ENCODE data around the gene CNPY4.

The CNPY4 gene

GRCh38 chr7:100163006-100163531 lies 43.6 kb downstream of the CNPY4 start:
- Histone ChIP-seq H3K9ac (ENCODE audit: low read depth, low read length, poor library complexity, severe bottlenecking) (no peak overlapping the region), H3K4me2 (ENCODE audit: low read depth, low read length, poor library complexity, severe bottlenecking) (no peak overlapping the region), H2AFZ (ENCODE audit: low read length) (no peak overlapping the region)

GRCh38 chr7:100163871-100164270 lies 44.4 kb downstream of the CNPY4 start:
- Histone ChIP-seq H3K9ac (ENCODE audit: low read depth, low read length, poor library complexity, severe bottlenecking) (no peak overlapping the region), H3K27me3 (ENCODE audit: insufficient read depth, low read length, poor library complexity, severe bottlenecking) (no peaks in the 10 kb centered on the region), H2AFZ (ENCODE audit: low read length) (no peak overlapping the region), H3K4me2 (ENCODE audit: low read depth, low read length, poor library complexity, severe bottlenecking) (no peak overlapping the region), H3K36me3 (ENCODE audit: insufficient read depth, low read length) (no peaks in the 10 kb centered on the region), H3K79me2 (ENCODE audit: insufficient read depth, low read length) (peaks cover 4% of the 10 kb centered on the region), H3K9me2 (replicated peaks; ENCODE audit: low read depth, low read length) (no peaks in the 10 kb centered on the region), H3K4me1 (ENCODE audit: insufficient read depth, low read length, poor library complexity, severe bottlenecking) (peaks cover 9% of the 10 kb centered on the region), H4K20me1 (ENCODE audit: insufficient read depth, low read length, poor library complexity, severe bottlenecking) (no peaks in the 10 kb centered on the region), H3F3A (ENCODE audit: low read depth) (no peaks in the 10 kb centered on the region), H3K9me3 (ENCODE audit: insufficient read depth, low read depth, low read length) (no peaks in the 10 kb centered on the region), H3K4me3 (ENCODE audit: low read length, poor library complexity, severe bottlenecking) (no peak overlapping the region)
- no peak for TF ChIP-seq EZH2phosphoT487 (IDR thresholded peaks at IDR 0.05; ENCODE audit: borderline replicate concordance)
- TF ChIP-seq CTCF (conservative IDR thresholded peaks at IDR 0.05; ENCODE audit: low read length), result no peak

More at GRCh38 chr7:100163006-100163531, 43.6 kb downstream of the CNPY4 start:
- peaks cover 10% of the 10 kb centered on the region for H3K79me2 ChIP-seq (ENCODE audit: insufficient read depth, low read length)
- TF ChIP-seq CTCF (conservative IDR thresholded peaks at IDR 0.05; ENCODE audit: low read length) (no peak), EZH2phosphoT487 (IDR thresholded peaks at IDR 0.05; ENCODE audit: borderline replicate concordance) (no peak)
- no peaks in the 10 kb centered on the region for H3K36me3 ChIP-seq (ENCODE audit: insufficient read depth, low read length)
- peaks cover 4% of the 10 kb centered on the region for H4K20me1 ChIP-seq (ENCODE audit: insufficient read depth, low read length, poor library complexity, severe bottlenecking)
- no peaks in the 10 kb centered on the region for H3F3A ChIP-seq (ENCODE audit: low read depth)
- H3K9me2 ChIP-seq (replicated peaks; ENCODE audit: low read depth, low read length), result no peaks in the 10 kb centered on the region
- H3K9me3 ChIP-seq (ENCODE audit: insufficient read depth, low read depth, low read length), result no peaks in the 10 kb centered on the region
- no peak overlapping the region for H3K4me3 ChIP-seq (ENCODE audit: low read length, poor library complexity, severe bottlenecking)
- H3K4me1 ChIP-seq (ENCODE audit: insufficient read depth, low read length, poor library complexity, severe bottlenecking), result peaks cover 8% of the 10 kb centered on the region
- no peaks in the 10 kb centered on the region for H3K27me3 ChIP-seq (ENCODE audit: insufficient read depth, low read length, poor library complexity, severe bottlenecking)

GRCh38 chr7:100166317-100166940 lies 47.0 kb downstream of the CNPY4 start:
- no peaks in the 10 kb centered on the region for H3K27me3 ChIP-seq (ENCODE audit: insufficient read depth, low read length, poor library complexity, severe bottlenecking)

More at GRCh38 chr7:100166317-100166940, 47.0 kb downstream of the CNPY4 start:
- no peak overlapping the region for H2AFZ ChIP-seq (ENCODE audit: low read length)
- H3K4me1 ChIP-seq (ENCODE audit: insufficient read depth, low read length, poor library complexity, severe bottlenecking), result peaks cover 5% of the 10 kb centered on the region
- TF ChIP-seq CTCF (conservative IDR thresholded peaks at IDR 0.05; ENCODE audit: low read length) (no peak), EZH2phosphoT487 (IDR thresholded peaks at IDR 0.05; ENCODE audit: borderline replicate concordance) (no peak)
- H3K9ac ChIP-seq (ENCODE audit: low read depth, low read length, poor library complexity, severe bottlenecking), result no peak overlapping the region
- H3K36me3 ChIP-seq (ENCODE audit: insufficient read depth, low read length), result no peaks in the 10 kb centered on the region
- no peaks in the 10 kb centered on the region for H3K9me2 ChIP-seq (replicated peaks; ENCODE audit: low read depth, low read length)
- H3K9me3 ChIP-seq (ENCODE audit: insufficient read depth, low read depth, low read length), result no peaks in the 10 kb centered on the region
- no peak overlapping the region for H3K4me3 ChIP-seq (ENCODE audit: low read length, poor library complexity, severe bottlenecking)
- H3F3A ChIP-seq (ENCODE audit: low read depth), result no peaks in the 10 kb centered on the region
- no peaks in the 10 kb centered on the region for H4K20me1 ChIP-seq (ENCODE audit: insufficient read depth, low read length, poor library complexity, severe bottlenecking)
- no peak overlapping the region for H3K4me2 ChIP-seq (ENCODE audit: low read depth, low read length, poor library complexity, severe bottlenecking)
- no peaks in the 10 kb centered on the region for H3K79me2 ChIP-seq (ENCODE audit: insufficient read depth, low read length)

All from Loucy (cell line).